ENCODE measurements around the gene TMEM266.

Gene TMEM266

DNA sequence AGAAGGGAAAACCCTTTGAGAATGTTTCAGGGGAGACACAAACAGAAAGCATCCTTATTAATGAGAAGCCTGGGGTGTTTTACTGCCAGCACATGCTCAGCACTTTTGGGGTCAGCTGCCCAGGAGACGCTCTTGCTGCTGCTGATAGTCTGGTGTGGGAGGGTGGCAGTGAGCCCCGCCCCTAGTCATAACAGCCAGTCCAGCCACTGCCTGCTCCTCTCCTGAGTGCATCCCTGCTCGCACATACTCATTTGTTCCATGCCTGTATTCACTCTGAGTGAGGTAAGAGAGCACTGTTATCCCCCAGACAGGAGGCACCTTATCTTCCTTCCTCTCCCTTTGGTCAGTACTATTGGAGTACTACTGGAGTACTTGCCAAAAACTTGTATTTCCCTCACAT, 150.2 kb downstream of the TMEM266 start:
- TF ChIP-seq, protein P1, sequence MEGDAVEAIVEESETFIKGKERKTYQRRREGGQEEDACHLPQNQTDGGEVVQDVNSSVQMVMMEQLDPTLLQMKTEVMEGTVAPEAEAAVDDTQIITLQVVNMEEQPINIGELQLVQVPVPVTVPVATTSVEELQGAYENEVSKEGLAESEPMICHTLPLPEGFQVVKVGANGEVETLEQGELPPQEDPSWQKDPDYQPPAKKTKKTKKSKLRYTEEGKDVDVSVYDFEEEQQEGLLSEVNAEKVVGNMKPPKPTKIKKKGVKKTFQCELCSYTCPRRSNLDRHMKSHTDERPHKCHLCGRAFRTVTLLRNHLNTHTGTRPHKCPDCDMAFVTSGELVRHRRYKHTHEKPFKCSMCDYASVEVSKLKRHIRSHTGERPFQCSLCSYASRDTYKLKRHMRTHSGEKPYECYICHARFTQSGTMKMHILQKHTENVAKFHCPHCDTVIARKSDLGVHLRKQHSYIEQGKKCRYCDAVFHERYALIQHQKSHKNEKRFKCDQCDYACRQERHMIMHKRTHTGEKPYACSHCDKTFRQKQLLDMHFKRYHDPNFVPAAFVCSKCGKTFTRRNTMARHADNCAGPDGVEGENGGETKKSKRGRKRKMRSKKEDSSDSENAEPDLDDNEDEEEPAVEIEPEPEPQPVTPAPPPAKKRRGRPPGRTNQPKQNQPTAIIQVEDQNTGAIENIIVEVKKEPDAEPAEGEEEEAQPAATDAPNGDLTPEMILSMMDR (conservative IDR thresholded peaks at IDR 0.05; ENCODE audit: low read length): no peak
- TF ChIP-seq EZH2phosphoT487 (IDR thresholded peaks at IDR 0.05; ENCODE audit: borderline replicate concordance): no peak
- H3F3A ChIP-seq (ENCODE audit: low read depth): no peaks in the 10 kb centered on the region

DNA sequence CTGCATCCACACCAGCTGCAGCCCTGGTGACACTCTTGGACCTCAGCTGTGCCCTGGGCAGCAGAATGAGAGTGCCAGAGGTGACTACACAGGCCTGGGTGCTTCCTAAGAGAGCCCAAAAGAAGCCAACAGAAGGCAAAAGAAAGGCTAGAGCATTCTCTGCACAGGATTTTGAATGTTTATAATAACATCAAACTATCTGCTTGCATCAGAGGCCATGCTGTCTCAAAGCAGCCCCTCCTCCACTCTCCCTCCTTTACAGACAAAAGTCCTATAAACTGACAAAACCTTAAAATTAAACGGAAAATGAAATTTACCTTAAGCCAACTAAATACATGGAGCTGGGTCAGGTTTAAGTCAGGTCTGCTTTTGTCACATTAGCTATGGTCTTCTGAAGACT, 155.8 kb downstream of the TMEM266 start:
- H3F3A ChIP-seq (ENCODE audit: low read depth): no peaks in the 10 kb centered on the region
- TF ChIP-seq, protein P1 (conservative IDR thresholded peaks at IDR 0.05; ENCODE audit: low read length): no peak
- no peak for TF ChIP-seq EZH2phosphoT487 (IDR thresholded peaks at IDR 0.05; ENCODE audit: borderline replicate concordance)
- H3K4me1 ChIP-seq (ENCODE audit: insufficient read depth, low read length, poor library complexity, severe bottlenecking): no peaks in the 10 kb centered on the region
- H3K4me3 ChIP-seq (ENCODE audit: low read length, poor library complexity, severe bottlenecking): no peak overlapping the region
- peaks cover 72% of the 10 kb centered on the region; the same call in 1 of the 2 replicates for H3K36me3 ChIP-seq (ENCODE audit: insufficient read depth, low read length)
- H3K27me3 ChIP-seq (ENCODE audit: insufficient read depth, low read length, poor library complexity, severe bottlenecking): no peaks in the 10 kb centered on the region
- no peaks in the 10 kb centered on the region for H3K9me2 ChIP-seq (replicated peaks; ENCODE audit: low read depth, low read length)
- H3K79me2 ChIP-seq (ENCODE audit: insufficient read depth, low read length): no peaks in the 10 kb centered on the region
- H2AFZ ChIP-seq (ENCODE audit: low read length): no peak overlapping the region
- no peaks in the 10 kb centered on the region for H4K20me1 ChIP-seq (ENCODE audit: insufficient read depth, low read length, poor library complexity, severe bottlenecking)
- no peak overlapping the region for H3K9ac ChIP-seq (ENCODE audit: low read depth, low read length, poor library complexity, severe bottlenecking)
- H3K9me3 ChIP-seq (ENCODE audit: insufficient read depth, low read depth, low read length): no peaks in the 10 kb centered on the region
- no peak overlapping the region for H3K4me2 ChIP-seq (ENCODE audit: low read depth, low read length, poor library complexity, severe bottlenecking)

More for the DNA sequence above, 150.2 kb downstream of the TMEM266 start:
- H3K4me2 ChIP-seq (ENCODE audit: low read depth, low read length, poor library complexity, severe bottlenecking): no peak overlapping the region
- H3K79me2 ChIP-seq (ENCODE audit: insufficient read depth, low read length): no peaks in the 10 kb centered on the region
- no peaks in the 10 kb centered on the region for H3K27me3 ChIP-seq (ENCODE audit: insufficient read depth, low read length, poor library complexity, severe bottlenecking)
- no peak overlapping the region for H3K9ac ChIP-seq (ENCODE audit: low read depth, low read length, poor library complexity, severe bottlenecking)
- H3K36me3 ChIP-seq (ENCODE audit: insufficient read depth, low read length): peaks cover 56% of the 10 kb centered on the region; the same call in 1 of the 2 replicates
- H3K9me3 ChIP-seq (ENCODE audit: insufficient read depth, low read depth, low read length): no peaks in the 10 kb centered on the region
- no peak overlapping the region for H2AFZ ChIP-seq (ENCODE audit: low read length)
- H3K4me1 ChIP-seq (ENCODE audit: insufficient read depth, low read length, poor library complexity, severe bottlenecking): no peaks in the 10 kb centered on the region
- no peak overlapping the region for H3K4me3 ChIP-seq (ENCODE audit: low read length, poor library complexity, severe bottlenecking)
- no peaks in the 10 kb centered on the region for H4K20me1 ChIP-seq (ENCODE audit: insufficient read depth, low read length, poor library complexity, severe bottlenecking)
- no peaks in the 10 kb centered on the region for H3K9me2 ChIP-seq (replicated peaks; ENCODE audit: low read depth, low read length)

DNA sequence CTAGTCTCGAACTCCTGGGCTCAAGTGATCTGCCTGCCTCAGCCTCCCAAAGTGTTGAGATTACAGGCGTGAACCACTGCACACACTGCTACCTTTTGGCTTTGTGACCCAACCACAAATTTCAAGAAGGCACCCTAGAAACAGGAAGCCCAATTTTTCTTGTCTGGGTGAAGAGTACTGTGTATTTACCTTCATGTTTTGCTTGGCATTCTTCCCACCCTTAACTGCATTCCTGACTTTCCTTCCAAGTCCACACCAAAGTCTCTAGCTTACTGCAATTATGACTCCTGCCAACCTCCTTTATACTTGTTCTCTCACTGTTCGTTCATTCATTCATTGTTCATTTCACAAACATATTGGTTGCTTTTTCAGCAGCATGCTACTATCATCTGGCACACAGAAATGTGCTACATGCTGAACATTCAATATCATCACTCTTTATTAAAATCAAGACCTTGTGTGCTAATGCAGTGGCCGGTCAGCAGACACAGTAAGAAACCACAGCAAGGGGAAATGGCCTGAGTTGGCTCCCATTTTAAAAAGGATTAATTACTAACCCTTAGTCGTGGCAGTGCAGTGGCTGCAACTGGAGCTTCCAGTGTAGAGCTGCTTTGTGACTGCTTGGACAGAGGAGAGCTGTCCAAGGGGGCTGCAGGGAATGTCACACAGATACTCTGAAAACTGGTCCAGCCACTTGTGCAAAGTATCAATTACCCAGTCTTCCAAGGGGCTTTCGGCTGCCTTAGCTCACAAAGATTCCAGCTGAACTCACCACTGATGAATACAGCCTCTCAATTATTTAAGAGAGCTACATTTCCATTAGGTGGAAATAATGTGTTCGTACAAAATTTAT, 157.5 kb downstream of the TMEM266 start:
- H3K36me3 ChIP-seq (ENCODE audit: insufficient read depth, low read length): peaks cover 66% of the 10 kb centered on the region
- no peaks in the 10 kb centered on the region for H3K27me3 ChIP-seq (ENCODE audit: insufficient read depth, low read length, poor library complexity, severe bottlenecking)
- no peaks in the 10 kb centered on the region for H3K4me1 ChIP-seq (ENCODE audit: insufficient read depth, low read length, poor library complexity, severe bottlenecking)
- H3K4me2 ChIP-seq (ENCODE audit: low read depth, low read length, poor library complexity, severe bottlenecking): no peak overlapping the region
- no peaks in the 10 kb centered on the region for H3K9me3 ChIP-seq (ENCODE audit: insufficient read depth, low read depth, low read length)
- no peak overlapping the region for H3K9ac ChIP-seq (ENCODE audit: low read depth, low read length, poor library complexity, severe bottlenecking)
- H3K79me2 ChIP-seq (ENCODE audit: insufficient read depth, low read length): no peaks in the 10 kb centered on the region
- no peaks in the 10 kb centered on the region for H3F3A ChIP-seq (ENCODE audit: low read depth)
- no peak overlapping the region for H2AFZ ChIP-seq (ENCODE audit: low read length)
- H4K20me1 ChIP-seq (ENCODE audit: insufficient read depth, low read length, poor library complexity, severe bottlenecking): no peaks in the 10 kb centered on the region
- TF ChIP-seq, protein P1 (conservative IDR thresholded peaks at IDR 0.05; ENCODE audit: low read length): no peak
- TF ChIP-seq EZH2phosphoT487 (IDR thresholded peaks at IDR 0.05; ENCODE audit: borderline replicate concordance): no peak
- no peaks in the 10 kb centered on the region for H3K9me2 ChIP-seq (replicated peaks; ENCODE audit: low read depth, low read length)
- no peak overlapping the region for H3K4me3 ChIP-seq (ENCODE audit: low read length, poor library complexity, severe bottlenecking)
